ENCODE results near the gene SPESP1. TPM values are rescaled to one million over a fixed set of nuclear protein-coding genes. Genes with fewer than 3 reads are reported as not detected.

Gene SPESP1
- total and polyA plus RNA-seq, 2 experiments from 2014 or later: not detected

- ATAC-seq: no peak
- no peak for DNase-seq (ENCODE audit: low spot score)
These were observed 28.3 kb downstream of the SPESP1 start for GRCh38 chr15:68958597-68958996.

More at GRCh38 chr15:68958597-68958996, 28.3 kb downstream of the SPESP1 start:
- Histone ChIP-seq H3K9me2 (ENCODE audit: insufficient read depth) (no peaks in the 10 kb centered on the region), H3K79me2 (replicated peaks; ENCODE audit: insufficient read depth) (no peaks in the 10 kb centered on the region), H3K27ac (ENCODE audit: low read depth) (no peak overlapping the region), H3K27me3 (ENCODE audit: insufficient read depth) (no peaks in the 10 kb centered on the region), H3K4me3 (no peak overlapping the region), H4K20me1 (replicated peaks; ENCODE audit: insufficient read depth) (no peaks in the 10 kb centered on the region), H2AFZ (no peak overlapping the region), H3K4me2 (no peak overlapping the region), H3K36me3 (ENCODE audit: insufficient read depth) (no peaks in the 10 kb centered on the region), H3K4me1 (ENCODE audit: insufficient read depth) (no peaks in the 10 kb centered on the region), H3F3A (replicated peaks; ENCODE audit: low read depth) (no peaks in the 10 kb centered on the region)
- H3K4me1 Mint-ChIP-seq: no peaks in the 10 kb centered on the region
- H3K27ac Mint-ChIP-seq: no peak overlapping the region
- no peak overlapping the region for H3K4me3 Mint-ChIP-seq
- no peak for TF ChIP-seq REST (IDR thresholded peaks at IDR 0.05; ENCODE audit: unreplicated experiment)
- TF ChIP-seq ZNF114 (CRISPR knock-in tag; IDR thresholded peaks at IDR 0.05): no peak
- TF ChIP-seq NANOG (IDR thresholded peaks at IDR 0.05; ENCODE audit: borderline replicate concordance): no peak
- no peak for TF ChIP-seq ZNF331 (CRISPR knock-in tag; IDR thresholded peaks at IDR 0.05; ENCODE audit: low read depth)
- no peak for TF ChIP-seq ETS1 (IDR thresholded peaks at IDR 0.05)
- no peak for TF ChIP-seq ZNF462 (CRISPR knock-in tag; IDR thresholded peaks at IDR 0.05)
- TF ChIP-seq JUNB (IDR thresholded peaks at IDR 0.05; ENCODE audit: unreplicated experiment): no peak
- no peak for TF ChIP-seq POLR2AphosphoS5 (IDR thresholded peaks at IDR 0.05; ENCODE audit: low read depth)
- TF ChIP-seq EZH2phosphoT487 (IDR thresholded peaks at IDR 0.05; ENCODE audit: unreplicated experiment): no peak
- TF ChIP-seq EZH2 (IDR thresholded peaks at IDR 0.05; ENCODE audit: low read depth, unreplicated experiment): no peak
- TF ChIP-seq CREB1 (CRISPR knock-in tag; IDR thresholded peaks at IDR 0.05; ENCODE audit: low read depth): no peak
- TF ChIP-seq CTCF (conservative IDR thresholded peaks at IDR 0.05; ENCODE audit: low read depth in 2 of 2): no peak
- no peak for TF ChIP-seq STAT1 (IDR thresholded peaks at IDR 0.05; ENCODE audit: unreplicated experiment)
- peaks cover 5% of the 10 kb centered on the region for H3K36me3 Mint-ChIP-seq (ENCODE audit: low read depth)
- peaks cover 15% of the 10 kb centered on the region for H3K9me3 Mint-ChIP-seq
- peaks cover 2% of the 10 kb centered on the region for H3K27me3 Mint-ChIP-seq (ENCODE audit: insufficient read depth, low read depth, poor library complexity)

Measured in GM23338 (cell line).